Measurements from ENCODE around the gene NUDT15. TPM values are rescaled to one million over a fixed set of nuclear protein-coding genes. Genes with fewer than 3 reads are reported as not detected.

NUDT15 gene
- total RNA-seq, 4 donors from 2014 or later: 7.1 to 13.9 (median 10.7) TPM

DNA sequence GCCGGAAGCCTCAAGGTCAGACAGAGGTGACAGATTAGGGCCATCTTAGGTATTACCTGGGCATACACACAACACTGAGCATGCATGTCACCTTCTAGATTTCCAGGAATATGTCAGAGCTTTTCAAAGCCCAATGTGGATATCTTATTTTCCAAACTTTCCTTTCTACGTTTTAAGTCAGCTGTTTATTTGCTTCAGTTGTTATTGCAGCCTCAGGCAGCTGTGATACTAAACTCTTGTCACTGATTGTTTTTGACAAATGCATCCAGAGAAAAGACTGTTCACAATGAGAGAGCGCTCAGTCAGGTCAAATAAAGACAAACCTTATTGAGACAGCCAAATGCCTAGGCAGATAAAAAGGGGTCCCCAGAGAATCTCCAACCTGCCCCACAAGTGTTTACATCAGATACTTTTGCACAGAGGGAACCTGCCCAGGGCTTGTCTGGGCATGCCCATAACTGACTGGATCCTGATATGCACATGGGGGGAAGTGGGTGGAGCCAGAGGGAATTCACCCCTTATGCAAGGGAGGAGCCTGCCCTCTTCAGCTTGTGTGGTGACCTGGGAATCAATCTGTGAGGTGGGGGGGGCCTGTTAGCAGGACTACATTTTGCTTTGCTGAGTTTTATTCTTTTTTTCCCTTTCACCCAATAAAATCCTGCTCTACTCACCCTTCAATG, 28.9 kb downstream of the NUDT15 start:
- intact Hi-C loops (cut with DNase I; ENCODE audit: low total_unique reads): no loop called here
- ATAC-seq: no peak
- no peak overlapping the region for H3K27ac ChIP-seq
- in situ Hi-C loops (cut with MboI; ENCODE audit: low sequenced_read_pairs in 4 of 4): no loop called here
- TF ChIP-seq POLR2A (IDR thresholded peaks at IDR 0.05): no peak
- TF ChIP-seq, protein P1, sequence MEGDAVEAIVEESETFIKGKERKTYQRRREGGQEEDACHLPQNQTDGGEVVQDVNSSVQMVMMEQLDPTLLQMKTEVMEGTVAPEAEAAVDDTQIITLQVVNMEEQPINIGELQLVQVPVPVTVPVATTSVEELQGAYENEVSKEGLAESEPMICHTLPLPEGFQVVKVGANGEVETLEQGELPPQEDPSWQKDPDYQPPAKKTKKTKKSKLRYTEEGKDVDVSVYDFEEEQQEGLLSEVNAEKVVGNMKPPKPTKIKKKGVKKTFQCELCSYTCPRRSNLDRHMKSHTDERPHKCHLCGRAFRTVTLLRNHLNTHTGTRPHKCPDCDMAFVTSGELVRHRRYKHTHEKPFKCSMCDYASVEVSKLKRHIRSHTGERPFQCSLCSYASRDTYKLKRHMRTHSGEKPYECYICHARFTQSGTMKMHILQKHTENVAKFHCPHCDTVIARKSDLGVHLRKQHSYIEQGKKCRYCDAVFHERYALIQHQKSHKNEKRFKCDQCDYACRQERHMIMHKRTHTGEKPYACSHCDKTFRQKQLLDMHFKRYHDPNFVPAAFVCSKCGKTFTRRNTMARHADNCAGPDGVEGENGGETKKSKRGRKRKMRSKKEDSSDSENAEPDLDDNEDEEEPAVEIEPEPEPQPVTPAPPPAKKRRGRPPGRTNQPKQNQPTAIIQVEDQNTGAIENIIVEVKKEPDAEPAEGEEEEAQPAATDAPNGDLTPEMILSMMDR (IDR thresholded peaks at IDR 0.05 in 4 of 5, conservative IDR thresholded peaks at IDR 0.05 in 1 of 5): no peak
- no peak overlapping the region for H3K4me3 ChIP-seq
- DNase-seq: no peak
- no peaks in the 10 kb centered on the region for H3K4me1 ChIP-seq
- peaks cover 6 to 56% of the 10 kb centered on the region in 2 donors for H3K36me3 ChIP-seq
- H3K9me3 ChIP-seq: peaks cover 5 to 17% (median 5%) of the 10 kb centered on the region in 3 donors
- no peaks in the 10 kb centered on the region for H3K27me3 ChIP-seq

DNA sequence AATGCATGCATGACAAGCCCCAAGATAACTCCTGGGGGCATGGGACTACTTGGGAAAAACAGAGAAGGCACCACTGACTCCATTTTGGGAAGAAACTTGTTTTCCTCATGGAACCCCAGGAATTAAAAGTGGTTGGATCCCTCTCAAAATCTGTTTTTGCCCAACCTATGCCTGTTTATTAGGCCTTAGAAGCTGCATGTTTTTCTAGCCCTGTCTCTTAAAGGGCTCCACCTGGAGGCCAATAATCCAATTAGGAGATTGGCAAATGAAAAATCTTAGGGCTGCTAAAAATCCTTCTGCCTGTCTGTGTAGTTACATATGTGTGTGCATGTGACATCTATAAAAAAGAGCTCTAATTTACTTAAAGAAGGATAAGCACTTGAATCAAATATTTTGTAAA, 30.5 kb downstream of the NUDT15 start:
- H3K27me3 ChIP-seq: no peaks in the 10 kb centered on the region
- H3K4me3 ChIP-seq: no peak overlapping the region
- intact Hi-C loops (cut with DNase I; ENCODE audit: low total_unique reads) (no loop called here), in situ Hi-C loops (cut with MboI; ENCODE audit: low sequenced_read_pairs in 4 of 4) (no loop called here)
- ATAC-seq (no peak), DNase-seq (no peak)
- H3K36me3 ChIP-seq: peaks cover 7 to 72% of the 10 kb centered on the region in 2 donors
- peaks cover 5 to 18% (median 5%) of the 10 kb centered on the region in 3 donors for H3K9me3 ChIP-seq
- TF ChIP-seq, protein P1 (IDR thresholded peaks at IDR 0.05 in 4 of 5, conservative IDR thresholded peaks at IDR 0.05 in 1 of 5): no peak
- no peaks in the 10 kb centered on the region for H3K4me1 ChIP-seq
- no peak overlapping the region for H3K27ac ChIP-seq

DNA sequence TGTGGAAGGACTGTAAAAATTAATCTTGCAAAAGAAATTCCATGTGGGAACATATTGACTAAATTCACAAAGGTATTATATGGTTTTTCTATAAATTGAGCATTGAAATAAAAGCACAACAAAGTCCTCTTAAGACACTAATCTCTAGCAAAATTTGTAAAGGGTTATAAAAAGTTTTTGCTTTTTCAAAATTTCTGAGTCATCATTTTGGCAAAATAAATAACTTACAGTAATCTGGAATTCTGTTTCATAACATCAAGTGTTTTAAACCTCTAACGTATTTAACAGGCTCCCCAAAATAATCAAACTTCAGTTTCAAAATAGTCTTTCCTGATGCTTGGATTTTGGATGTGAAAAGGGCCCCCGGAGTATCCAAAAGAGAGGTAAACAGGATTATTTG, 31.4 kb downstream of the NUDT15 start:
- DNase-seq: no peak
- H3K4me1 ChIP-seq: no peaks in the 10 kb centered on the region
- H3K27me3 ChIP-seq: no peaks in the 10 kb centered on the region
- intact Hi-C loops (cut with DNase I; ENCODE audit: low total_unique reads): no loop called here
- no peak for ATAC-seq
- no peak overlapping the region for H3K27ac ChIP-seq
- TF ChIP-seq, protein P1 (IDR thresholded peaks at IDR 0.05 in 4 of 5, conservative IDR thresholded peaks at IDR 0.05 in 1 of 5): no peak
- no peak for TF ChIP-seq POLR2A (IDR thresholded peaks at IDR 0.05)
- H3K36me3 ChIP-seq: peaks cover 7 to 81% of the 10 kb centered on the region in 2 donors
- H3K4me3 ChIP-seq: no peak overlapping the region
- in situ Hi-C loops (cut with MboI; ENCODE audit: low sequenced_read_pairs in 4 of 4): no loop called here
- H3K9me3 ChIP-seq: peaks cover 5 to 18% (median 5%) of the 10 kb centered on the region in 3 donors

DNA sequence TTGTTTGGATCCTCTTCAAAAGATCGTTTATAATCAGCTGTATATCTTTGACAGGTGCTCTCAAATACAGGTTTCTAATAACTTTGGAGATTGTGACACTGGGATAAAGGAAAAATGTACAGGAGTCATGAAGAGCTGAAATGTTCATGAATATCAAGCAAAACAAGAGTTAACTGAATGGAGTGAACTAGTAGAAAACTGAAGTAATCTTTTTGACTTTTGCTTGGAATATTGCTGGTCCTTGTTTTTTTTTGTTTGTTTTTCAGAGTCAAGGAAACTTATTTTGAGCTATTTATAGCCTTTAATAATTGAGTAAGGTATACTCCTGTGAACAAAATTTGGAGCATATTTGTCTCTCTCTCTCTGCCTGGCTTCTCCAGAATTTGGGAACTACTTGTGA, 32.0 kb downstream of the NUDT15 start:
- intact Hi-C loops (cut with DNase I; ENCODE audit: low total_unique reads): no loop called here

More for the DNA sequence above, 32.0 kb downstream of the NUDT15 start:
- peaks cover 7 to 88% of the 10 kb centered on the region in 2 donors for H3K36me3 ChIP-seq
- H3K9me3 ChIP-seq: peaks cover 5 to 18% (median 5%) of the 10 kb centered on the region in 3 donors
- no peak for TF ChIP-seq POLR2A (IDR thresholded peaks at IDR 0.05)
- TF ChIP-seq, protein P1 (IDR thresholded peaks at IDR 0.05 in 4 of 5, conservative IDR thresholded peaks at IDR 0.05 in 1 of 5): no peak
- H3K4me3 ChIP-seq: no peak overlapping the region
- DNase-seq: no peak
- no peaks in the 10 kb centered on the region for H3K27me3 ChIP-seq
- ATAC-seq: no peak
- in situ Hi-C loops (cut with MboI; ENCODE audit: low sequenced_read_pairs in 4 of 4): no loop called here
- no peak overlapping the region for H3K27ac ChIP-seq
- H3K4me1 ChIP-seq: no peaks in the 10 kb centered on the region

Data from gastrocnemius medialis (tissue), 4 donors.